ENCODE results near the gene MAP2K1.

MAP2K1 gene

DNA sequence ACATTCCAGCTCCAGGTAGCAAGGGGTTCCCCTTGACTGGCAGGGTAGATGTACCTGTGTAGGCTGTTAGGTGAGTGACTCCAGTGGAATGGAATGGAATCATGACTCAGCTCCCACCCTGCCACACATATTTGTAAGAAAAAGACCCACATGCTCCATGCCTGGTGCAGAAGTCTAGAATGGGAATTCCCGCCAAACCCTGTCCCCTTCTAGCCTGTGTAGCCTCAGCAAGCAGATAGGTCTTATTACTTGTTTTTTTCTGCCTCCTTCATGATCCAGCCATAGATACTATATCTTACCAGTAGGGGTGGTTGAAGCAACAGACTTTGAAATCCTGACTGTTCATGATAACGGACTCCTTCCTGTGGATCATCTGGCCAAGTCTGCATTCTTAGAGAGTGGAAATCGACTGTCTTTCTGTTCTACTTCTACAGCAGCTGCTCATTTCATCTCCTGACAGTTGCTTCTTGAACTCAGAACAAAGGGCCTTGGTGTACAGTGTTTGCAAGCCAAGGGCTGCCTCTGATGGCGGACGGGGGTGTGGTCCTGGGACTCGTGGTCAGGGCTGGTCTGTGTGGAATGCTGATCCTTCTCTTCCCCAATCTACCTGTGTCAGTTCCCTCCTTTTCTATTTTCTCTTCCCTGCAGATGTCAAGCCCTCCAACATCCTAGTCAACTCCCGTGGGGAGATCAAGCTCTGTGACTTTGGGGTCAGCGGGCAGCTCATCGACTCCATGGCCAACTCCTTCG lies 94.6 kb downstream of the MAP2K1 start:
- no peak overlapping the region for H3K4me3 ChIP-seq (ENCODE audit: low read depth, low read length)
- TF ChIP-seq, protein P1, sequence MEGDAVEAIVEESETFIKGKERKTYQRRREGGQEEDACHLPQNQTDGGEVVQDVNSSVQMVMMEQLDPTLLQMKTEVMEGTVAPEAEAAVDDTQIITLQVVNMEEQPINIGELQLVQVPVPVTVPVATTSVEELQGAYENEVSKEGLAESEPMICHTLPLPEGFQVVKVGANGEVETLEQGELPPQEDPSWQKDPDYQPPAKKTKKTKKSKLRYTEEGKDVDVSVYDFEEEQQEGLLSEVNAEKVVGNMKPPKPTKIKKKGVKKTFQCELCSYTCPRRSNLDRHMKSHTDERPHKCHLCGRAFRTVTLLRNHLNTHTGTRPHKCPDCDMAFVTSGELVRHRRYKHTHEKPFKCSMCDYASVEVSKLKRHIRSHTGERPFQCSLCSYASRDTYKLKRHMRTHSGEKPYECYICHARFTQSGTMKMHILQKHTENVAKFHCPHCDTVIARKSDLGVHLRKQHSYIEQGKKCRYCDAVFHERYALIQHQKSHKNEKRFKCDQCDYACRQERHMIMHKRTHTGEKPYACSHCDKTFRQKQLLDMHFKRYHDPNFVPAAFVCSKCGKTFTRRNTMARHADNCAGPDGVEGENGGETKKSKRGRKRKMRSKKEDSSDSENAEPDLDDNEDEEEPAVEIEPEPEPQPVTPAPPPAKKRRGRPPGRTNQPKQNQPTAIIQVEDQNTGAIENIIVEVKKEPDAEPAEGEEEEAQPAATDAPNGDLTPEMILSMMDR (IDR thresholded peaks at IDR 0.05; ENCODE audit: borderline replicate concordance, insufficient read depth, low read depth, low read length): no peak

DNA sequence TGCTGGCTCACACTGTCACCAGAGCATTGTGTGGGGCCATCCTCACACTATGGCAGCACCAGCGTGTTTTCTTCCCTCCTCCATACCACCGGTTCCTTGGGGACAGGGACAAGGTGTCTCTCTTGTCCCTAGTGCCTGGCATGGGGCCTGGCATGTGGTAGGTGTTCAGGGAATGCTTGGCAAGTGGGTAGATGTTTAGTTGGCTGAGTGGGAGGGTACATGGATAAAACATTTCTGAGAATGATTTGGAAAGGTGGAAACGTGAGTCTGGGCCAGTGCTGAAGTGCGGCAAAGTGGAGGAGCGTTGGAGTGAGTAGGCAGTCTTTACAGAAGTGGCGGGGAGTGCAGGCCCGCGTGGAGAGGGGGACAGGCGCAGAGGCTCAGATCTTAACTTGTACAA lies 95.8 kb downstream of the MAP2K1 start:
- H3K4me3 ChIP-seq (ENCODE audit: low read depth, low read length): no peak overlapping the region
- TF ChIP-seq, protein P1 (IDR thresholded peaks at IDR 0.05; ENCODE audit: borderline replicate concordance, insufficient read depth, low read depth, low read length): no peak

DNA sequence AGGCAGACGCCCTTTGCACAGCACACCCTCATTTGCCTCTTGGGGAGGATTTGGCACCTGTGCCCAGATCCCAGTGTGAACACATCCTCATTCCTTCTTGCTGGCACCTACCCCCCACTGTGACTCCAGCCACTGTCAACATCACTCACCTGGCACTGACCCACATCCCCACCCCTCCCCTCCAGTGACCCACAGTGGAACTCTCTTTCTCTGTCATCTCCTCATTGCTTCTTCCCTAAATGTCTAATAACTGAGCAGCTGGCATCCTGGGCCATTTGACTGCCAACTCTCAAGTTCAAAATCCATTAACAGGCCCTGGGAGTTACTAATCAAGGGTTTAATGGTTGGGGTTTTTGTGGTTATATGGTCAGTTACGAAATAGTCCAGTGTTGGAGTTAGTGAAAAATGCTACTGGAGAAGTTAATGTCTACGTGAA lies 96.4 kb downstream of the MAP2K1 start:
- H3K4me3 ChIP-seq (ENCODE audit: low read depth, low read length): no peak overlapping the region
- TF ChIP-seq, protein P1 (IDR thresholded peaks at IDR 0.05; ENCODE audit: borderline replicate concordance, insufficient read depth, low read depth, low read length): no peak

DNA sequence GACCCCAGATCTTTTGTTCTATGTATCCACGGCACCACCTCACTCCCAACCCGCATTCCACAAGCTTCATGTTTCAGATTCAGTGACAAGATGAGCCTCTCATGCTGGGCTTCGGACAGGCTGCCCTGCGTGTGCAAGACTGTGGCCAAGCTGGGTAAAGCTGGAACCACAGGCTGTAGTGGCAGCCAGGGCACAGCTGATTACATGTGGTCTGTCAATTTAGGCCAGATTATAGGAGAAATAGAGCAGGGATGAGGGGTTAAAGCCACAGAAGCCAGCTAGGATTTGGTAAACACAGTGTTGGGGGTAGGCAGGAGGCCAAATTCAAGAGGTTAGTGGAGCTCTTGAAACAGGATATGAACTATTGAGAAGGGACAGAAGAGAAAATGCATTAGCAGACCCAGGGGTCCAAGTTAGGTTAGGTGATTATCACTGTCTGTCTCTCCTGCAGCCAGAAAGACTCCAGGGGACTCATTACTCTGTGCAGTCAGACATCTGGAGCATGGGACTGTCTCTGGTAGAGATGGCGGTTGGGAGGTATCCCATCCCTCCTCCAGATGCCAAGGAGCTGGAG lies 97.9 kb downstream of the MAP2K1 start:
- H3K4me3 ChIP-seq (ENCODE audit: low read depth, low read length): no peak overlapping the region

DNA sequence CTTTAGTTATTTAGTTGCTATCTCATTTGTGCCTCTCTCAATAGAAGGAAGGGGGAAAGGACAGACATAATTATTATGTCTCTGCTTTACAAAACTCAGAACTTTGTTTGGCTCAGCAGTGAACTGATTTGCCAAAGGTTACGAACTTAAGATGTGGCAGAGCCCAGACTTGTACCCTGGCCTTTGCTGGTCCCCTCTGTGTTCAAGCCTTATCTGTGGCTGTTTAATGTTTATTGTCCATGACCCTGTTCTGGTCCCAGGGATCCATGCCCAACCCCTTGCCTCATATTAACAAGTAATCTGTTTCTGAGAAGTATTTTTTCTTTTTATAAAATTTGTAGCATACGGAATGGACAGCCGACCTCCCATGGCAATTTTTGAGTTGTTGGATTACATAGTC lies 100.2 kb downstream of the MAP2K1 start:
- TF ChIP-seq, protein P1 (IDR thresholded peaks at IDR 0.05; ENCODE audit: borderline replicate concordance, insufficient read depth, low read depth, low read length): no peak
- no peak overlapping the region for H3K4me3 ChIP-seq (ENCODE audit: low read depth, low read length)

More for the DNA sequence above, 97.9 kb downstream of the MAP2K1 start:
- TF ChIP-seq, protein P1 (IDR thresholded peaks at IDR 0.05; ENCODE audit: borderline replicate concordance, insufficient read depth, low read depth, low read length): no peak

DNA sequence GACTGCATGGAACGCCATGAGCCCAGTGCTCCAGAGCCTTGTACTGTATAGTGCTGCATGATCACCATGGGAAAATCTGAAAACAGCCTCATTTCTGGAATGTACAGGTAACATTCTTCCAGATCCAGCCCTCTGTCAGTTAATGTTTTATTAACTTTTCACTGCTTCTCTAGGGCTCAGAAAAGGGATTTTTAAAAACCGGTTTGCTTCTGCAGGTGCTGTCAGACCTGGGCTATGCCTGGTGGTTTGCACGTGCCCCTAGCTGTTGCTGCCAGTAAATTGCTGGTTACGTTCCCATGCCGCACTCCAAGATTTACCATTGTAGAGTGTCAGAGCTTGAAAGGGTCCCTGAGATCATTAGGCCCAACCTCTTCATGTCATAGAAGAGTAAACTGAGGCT lies 101.8 kb downstream of the MAP2K1 start:
- TF ChIP-seq, protein P1 (IDR thresholded peaks at IDR 0.05; ENCODE audit: borderline replicate concordance, insufficient read depth, low read depth, low read length): no peak
- H3K4me3 ChIP-seq (ENCODE audit: low read depth, low read length): no peak overlapping the region

Measured in GM12875 (cell line).